GM12892 (cell line): ENCODE measurements around the gene ATG4A.

Experiments
- POLR2A ChIP-seq: IDR thresholded peaks from 2 replicates; pipeline ENCODE4 v1.6.1; 2011; ENCODE audit warnings: low read depth, low read length, control low read depth
- POLR2AphosphoS5 ChIP-seq: IDR thresholded peaks from 2 replicates; pipeline ENCODE4 v1.6.1; 2011; ENCODE audit warnings: low read depth, low read length, control low read depth
- TAF1 ChIP-seq: IDR thresholded peaks from 2 replicates; pipeline ENCODE4 v1.6.1; 2011; ENCODE audit warnings: low read depth, mild to moderate bottlenecking, control low read depth, low read length, borderline replicate concordance

DNA sequence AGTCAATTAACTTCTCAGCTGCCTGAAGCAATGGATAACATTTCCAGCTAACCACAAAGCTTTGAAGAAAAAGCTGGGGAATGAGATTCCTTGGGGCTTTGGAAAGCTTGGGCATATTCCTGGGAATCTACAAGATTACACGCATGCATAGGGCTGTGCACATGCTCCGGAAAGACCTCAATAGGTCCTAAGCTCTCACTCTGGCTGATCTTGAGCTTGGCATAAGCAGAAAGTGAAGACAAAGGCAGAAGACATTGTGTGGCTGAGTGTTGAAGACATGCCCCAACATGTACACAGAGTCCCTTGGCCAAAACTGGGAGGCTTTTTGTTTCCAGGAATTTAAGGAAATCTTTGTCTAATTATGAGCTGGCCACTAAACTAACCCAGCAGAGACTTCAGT is 31.2 kb downstream of the ATG4A start:
- TF ChIP-seq POLR2A = no peak
- TF ChIP-seq POLR2AphosphoS5 = no peak
- TF ChIP-seq TAF1 = no peak
